ENCODE results near the gene ZBTB16.

The ZBTB16 gene

GRCh38 chr11:114260483-114260882 lies 201.0 kb downstream of the ZBTB16 start:
- Histone ChIP-seq H3K79me2 (ENCODE audit: insufficient read depth, low read depth) (no peaks in the 10 kb centered on the region), H2AFZ (ENCODE audit: low read depth) (no peak overlapping the region), H4K20me1 (ENCODE audit: insufficient read depth) (no peaks in the 10 kb centered on the region), H3K9ac (no peak overlapping the region), H3K4me2 (no peak overlapping the region), H3K36me3 (ENCODE audit: insufficient read depth) (no peaks in the 10 kb centered on the region), H3K4me1 (ENCODE audit: low read depth, poor library complexity, severe bottlenecking) (no peaks in the 10 kb centered on the region), H3K27ac (no peak overlapping the region), H3K27me3 (ENCODE audit: insufficient read depth, low read depth) (no peaks in the 10 kb centered on the region), H3K4me3 (IDR thresholded peaks at IDR 0.05; ENCODE audit: insufficient read depth, low read depth, low read length) (no peak overlapping the region)
- no peak for TF ChIP-seq CTCF (conservative IDR thresholded peaks at IDR 0.05; ENCODE audit: low read depth, low read length)

- Histone ChIP-seq H3K9ac (no peak overlapping the region), H3K79me2 (ENCODE audit: insufficient read depth, low read depth) (no peaks in the 10 kb centered on the region), H4K20me1 (ENCODE audit: insufficient read depth) (no peaks in the 10 kb centered on the region), H3K4me2 (no peak overlapping the region), H3K27ac (no peak overlapping the region), H3K36me3 (ENCODE audit: insufficient read depth) (no peaks in the 10 kb centered on the region), H2AFZ (ENCODE audit: low read depth) (no peak overlapping the region), H3K4me1 (ENCODE audit: low read depth, poor library complexity, severe bottlenecking) (no peaks in the 10 kb centered on the region), H3K27me3 (ENCODE audit: insufficient read depth, low read depth) (no peaks in the 10 kb centered on the region), H3K4me3 (IDR thresholded peaks at IDR 0.05; ENCODE audit: insufficient read depth, low read depth, low read length) (no peak overlapping the region)
- TF ChIP-seq CTCF (conservative IDR thresholded peaks at IDR 0.05; ENCODE audit: low read depth, low read length) = no peak
Measured at GRCh38 chr11:114261791-114262190, 202.3 kb downstream of the ZBTB16 start.

GRCh38 chr11:114262681-114263512 lies 203.4 kb downstream of the ZBTB16 start:
- H3K9ac ChIP-seq = no peak overlapping the region
- peak; percentile 53 for TF ChIP-seq CTCF (conservative IDR thresholded peaks at IDR 0.05; ENCODE audit: low read depth, low read length)
- H3K27me3 ChIP-seq (ENCODE audit: insufficient read depth, low read depth) = no peaks in the 10 kb centered on the region
- H3K36me3 ChIP-seq (ENCODE audit: insufficient read depth) = no peaks in the 10 kb centered on the region
- H3K4me1 ChIP-seq (ENCODE audit: low read depth, poor library complexity, severe bottlenecking) = no peaks in the 10 kb centered on the region
- no peak overlapping the region for H3K4me3 ChIP-seq (IDR thresholded peaks at IDR 0.05; ENCODE audit: insufficient read depth, low read depth, low read length)
- H3K4me2 ChIP-seq = no peak overlapping the region
- no peaks in the 10 kb centered on the region for H4K20me1 ChIP-seq (ENCODE audit: insufficient read depth)
- H2AFZ ChIP-seq (ENCODE audit: low read depth) = no peak overlapping the region
- H3K27ac ChIP-seq = no peak overlapping the region
- H3K79me2 ChIP-seq (ENCODE audit: insufficient read depth, low read depth) = no peaks in the 10 kb centered on the region

GRCh38 chr11:114263513-114264170 lies 204.1 kb downstream of the ZBTB16 start:
- H4K20me1 ChIP-seq (ENCODE audit: insufficient read depth) = no peaks in the 10 kb centered on the region
- no peak overlapping the region for H3K27ac ChIP-seq
- H3K4me3 ChIP-seq (IDR thresholded peaks at IDR 0.05; ENCODE audit: insufficient read depth, low read depth, low read length) = no peak overlapping the region
- H3K4me1 ChIP-seq (ENCODE audit: low read depth, poor library complexity, severe bottlenecking) = no peaks in the 10 kb centered on the region
- no peaks in the 10 kb centered on the region for H3K36me3 ChIP-seq (ENCODE audit: insufficient read depth)
- H3K27me3 ChIP-seq (ENCODE audit: insufficient read depth, low read depth) = no peaks in the 10 kb centered on the region
- H3K79me2 ChIP-seq (ENCODE audit: insufficient read depth, low read depth) = no peaks in the 10 kb centered on the region
- no peak overlapping the region for H3K4me2 ChIP-seq
- no peak for TF ChIP-seq CTCF (conservative IDR thresholded peaks at IDR 0.05; ENCODE audit: low read depth, low read length)
- H3K9ac ChIP-seq = no peak overlapping the region
- no peak overlapping the region for H2AFZ ChIP-seq (ENCODE audit: low read depth)
